ENCODE data around the gene TMEFF1. TPM values are rescaled to one million over a fixed set of nuclear protein-coding genes. Genes with fewer than 3 reads are reported as not detected.

Gene TMEFF1
- total RNA-seq, 4 donors from 2014 or later: 0.50 to 1.7 (median 0.73) TPM

DNA sequence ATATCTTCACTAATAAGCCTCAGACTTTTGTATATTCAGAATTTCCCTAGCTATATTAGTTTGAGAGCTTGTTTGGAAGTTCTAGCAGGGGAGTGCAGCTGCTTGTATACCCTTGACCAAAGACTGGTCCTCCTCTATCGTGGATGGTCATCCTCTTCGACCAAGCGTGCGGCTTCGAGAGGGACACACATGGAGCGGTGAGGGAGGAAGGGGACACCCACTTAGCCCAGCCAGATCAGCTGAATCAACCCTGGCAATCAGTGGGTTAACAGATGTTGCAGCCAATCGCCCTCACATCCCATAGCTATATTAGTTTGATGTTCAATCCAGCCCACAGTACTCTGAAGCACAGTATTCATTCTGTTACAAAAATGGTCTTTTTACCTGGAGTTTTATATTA, 108.1 kb downstream of the TMEFF1 start:
- Histone ChIP-seq H3K4me1 (peaks cover 0 to 3% (median 0%) of the 10 kb centered on the region in 4 donors), H3K4me3 (no peak overlapping the region), H3K27me3 (no peaks in the 10 kb centered on the region), H3K9me3 (no peaks in the 10 kb centered on the region), H3K36me3 (peaks cover 0 to 8% (median under 1%) of the 10 kb centered on the region in 4 donors), H3K27ac (replicated peaks in 1 of 4) (no peak overlapping the region)
- intact Hi-C loops (cut with DNase I): no loop called here
- no peak for DNase-seq (ENCODE audit: extremely low spot score)
- 88% methylated on average over 7 of the region's 7 CpGs for WGBS
- TF ChIP-seq EP300 (IDR thresholded peaks at IDR 0.05) (no peak), POLR2AphosphoS5 (IDR thresholded peaks at IDR 0.05) (no peak), POLR2A (IDR thresholded peaks at IDR 0.05; ENCODE audit: low read depth) (no peak)
- TF ChIP-seq, protein P1, sequence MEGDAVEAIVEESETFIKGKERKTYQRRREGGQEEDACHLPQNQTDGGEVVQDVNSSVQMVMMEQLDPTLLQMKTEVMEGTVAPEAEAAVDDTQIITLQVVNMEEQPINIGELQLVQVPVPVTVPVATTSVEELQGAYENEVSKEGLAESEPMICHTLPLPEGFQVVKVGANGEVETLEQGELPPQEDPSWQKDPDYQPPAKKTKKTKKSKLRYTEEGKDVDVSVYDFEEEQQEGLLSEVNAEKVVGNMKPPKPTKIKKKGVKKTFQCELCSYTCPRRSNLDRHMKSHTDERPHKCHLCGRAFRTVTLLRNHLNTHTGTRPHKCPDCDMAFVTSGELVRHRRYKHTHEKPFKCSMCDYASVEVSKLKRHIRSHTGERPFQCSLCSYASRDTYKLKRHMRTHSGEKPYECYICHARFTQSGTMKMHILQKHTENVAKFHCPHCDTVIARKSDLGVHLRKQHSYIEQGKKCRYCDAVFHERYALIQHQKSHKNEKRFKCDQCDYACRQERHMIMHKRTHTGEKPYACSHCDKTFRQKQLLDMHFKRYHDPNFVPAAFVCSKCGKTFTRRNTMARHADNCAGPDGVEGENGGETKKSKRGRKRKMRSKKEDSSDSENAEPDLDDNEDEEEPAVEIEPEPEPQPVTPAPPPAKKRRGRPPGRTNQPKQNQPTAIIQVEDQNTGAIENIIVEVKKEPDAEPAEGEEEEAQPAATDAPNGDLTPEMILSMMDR (IDR thresholded peaks at IDR 0.05): no peak

DNA sequence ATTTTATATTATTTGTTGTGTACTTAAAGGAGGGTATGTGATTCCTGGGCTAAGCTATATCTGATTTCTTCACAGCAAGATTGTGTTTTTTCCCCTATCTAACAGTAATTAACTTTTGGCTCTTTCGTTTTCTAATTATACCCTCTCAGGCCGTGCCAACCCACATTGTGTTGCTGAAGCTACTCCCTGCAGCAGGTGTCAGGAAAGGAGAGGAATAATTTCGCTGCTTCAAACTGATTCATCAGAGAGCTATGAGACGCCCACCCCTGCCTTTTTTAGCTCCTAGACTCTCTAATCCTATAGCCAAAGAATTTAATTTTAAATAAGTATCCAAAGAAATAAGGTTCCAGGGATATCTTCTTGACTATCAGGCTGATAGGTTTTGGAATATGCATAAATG, 108.7 kb downstream of the TMEFF1 start:
- WGBS: 68% methylated on average over 4 of the region's 4 CpGs
- intact Hi-C loops (cut with DNase I): no loop called here

DNA sequence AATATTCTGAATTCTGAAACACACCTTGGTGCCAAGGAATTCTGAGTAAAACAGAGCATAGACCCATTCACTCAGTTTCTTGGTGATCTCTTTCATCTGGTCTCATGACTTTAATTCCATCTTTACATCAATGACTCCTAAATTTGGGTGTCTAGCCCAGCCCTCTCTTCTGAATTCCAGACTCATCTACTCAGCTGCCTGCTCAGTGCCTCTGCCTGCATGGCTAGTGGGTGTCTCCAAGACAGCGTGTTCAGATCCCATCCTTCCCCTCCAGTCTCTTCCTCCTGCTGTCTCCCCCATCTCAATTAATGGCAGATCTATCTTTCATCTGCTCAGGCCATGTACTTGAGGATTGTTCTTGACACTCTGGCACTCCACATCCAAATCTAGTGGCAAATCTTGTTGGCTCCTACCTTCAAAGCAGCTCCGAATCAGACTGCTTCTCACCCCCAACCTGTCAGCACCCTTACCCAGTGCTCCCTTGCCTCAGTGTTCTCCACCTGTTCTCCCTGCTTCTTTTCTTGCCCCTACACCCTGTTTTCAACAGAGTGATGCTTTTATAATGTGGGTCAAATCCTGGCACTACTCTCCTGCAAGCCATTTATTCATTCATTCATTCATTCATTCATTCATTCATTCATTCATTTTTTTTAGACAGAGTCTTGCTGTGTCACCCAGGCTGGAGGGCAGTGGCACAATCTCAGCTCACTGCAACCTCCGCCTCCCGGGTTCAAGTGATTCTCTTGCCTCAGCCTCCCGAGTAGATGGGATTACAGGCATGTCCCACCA, 110.3 kb downstream of the TMEFF1 start:
- no peaks in the 10 kb centered on the region for H3K9me3 ChIP-seq
- no peaks in the 10 kb centered on the region for H3K27me3 ChIP-seq
- WGBS: 90% methylated on average over 5 of the region's 5 CpGs
- no peak overlapping the region for H3K27ac ChIP-seq (replicated peaks in 1 of 4)
- no peak for TF ChIP-seq EP300 (IDR thresholded peaks at IDR 0.05)
- no peak for TF ChIP-seq POLR2A (IDR thresholded peaks at IDR 0.05; ENCODE audit: low read depth)
- TF ChIP-seq POLR2AphosphoS5 (IDR thresholded peaks at IDR 0.05): no peak
- TF ChIP-seq, protein P1 (IDR thresholded peaks at IDR 0.05): no peak
- peaks cover 0 to 10% (median 4%) of the 10 kb centered on the region in 4 donors for H3K36me3 ChIP-seq
- intact Hi-C loops (cut with DNase I): no loop called here
- H3K4me3 ChIP-seq: no peak overlapping the region
- peaks cover 0 to 3% (median 0%) of the 10 kb centered on the region in 4 donors for H3K4me1 ChIP-seq
- no peak for DNase-seq (ENCODE audit: extremely low spot score)

More for the DNA sequence above, 108.7 kb downstream of the TMEFF1 start:
- H3K4me3 ChIP-seq: no peak overlapping the region
- no peak overlapping the region for H3K27ac ChIP-seq (replicated peaks in 1 of 4)
- no peaks in the 10 kb centered on the region for H3K27me3 ChIP-seq
- H3K9me3 ChIP-seq: no peaks in the 10 kb centered on the region
- peaks cover 0 to 3% (median 0%) of the 10 kb centered on the region in 4 donors for H3K4me1 ChIP-seq
- H3K36me3 ChIP-seq: peaks cover 0 to 10% (median 4%) of the 10 kb centered on the region in 4 donors
- DNase-seq (ENCODE audit: extremely low spot score): no peak
- TF ChIP-seq POLR2A (IDR thresholded peaks at IDR 0.05; ENCODE audit: low read depth): no peak
- TF ChIP-seq, protein P1 (IDR thresholded peaks at IDR 0.05): no peak

DNA sequence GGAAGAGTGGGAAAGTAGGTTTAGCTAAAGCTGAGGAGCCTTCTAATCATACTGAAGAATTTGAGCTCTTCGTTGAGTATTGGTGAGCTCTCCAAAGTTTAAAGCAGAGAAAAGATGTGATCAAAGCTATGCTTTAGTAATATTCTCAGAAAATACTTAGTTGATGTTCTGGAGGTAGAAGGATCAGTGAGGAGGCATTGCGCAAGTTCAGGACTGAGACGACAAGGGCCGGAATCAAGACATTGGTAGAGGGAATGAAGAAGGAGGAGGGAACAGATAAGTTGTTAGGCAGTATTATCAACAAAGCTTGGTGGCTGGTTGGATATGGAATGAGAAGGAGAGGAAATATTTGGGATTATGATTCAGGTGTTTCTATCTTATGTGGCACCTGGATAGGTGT, 112.0 kb downstream of the TMEFF1 start:
- DNase-seq (ENCODE audit: extremely low spot score): no peak
- WGBS: 94% methylated on average over 4 of the region's 4 CpGs
- Histone ChIP-seq H3K27me3 (no peaks in the 10 kb centered on the region), H3K9me3 (no peaks in the 10 kb centered on the region), H3K27ac (replicated peaks in 1 of 4) (no peak overlapping the region), H3K4me1 (peaks cover 0 to 3% (median 0%) of the 10 kb centered on the region in 4 donors), H3K36me3 (peaks cover 0 to 10% (median 4%) of the 10 kb centered on the region in 4 donors), H3K4me3 (no peak overlapping the region)
- TF ChIP-seq, protein P1 (IDR thresholded peaks at IDR 0.05): no peak
- TF ChIP-seq EP300 (IDR thresholded peaks at IDR 0.05): no peak
- no peak for TF ChIP-seq POLR2AphosphoS5 (IDR thresholded peaks at IDR 0.05)
- no peak for TF ChIP-seq POLR2A (IDR thresholded peaks at IDR 0.05; ENCODE audit: low read depth)
- intact Hi-C loops (cut with DNase I): no loop called here
